Measurements from ENCODE around the gene MED9.

- TF ChIP-seq EZH2 (IDR thresholded peaks at IDR 0.05; ENCODE audit: low read length, missing control alignments) (no peak), CTCF (conservative IDR thresholded peaks at IDR 0.05 in 1 of 2, IDR thresholded peaks at IDR 0.05 in 1 of 2; ENCODE audit: low read depth in 1 of 2, low read length in 2 of 2) (no peak)
Observed at GRCh38 chr17:17503566-17504130, 26.8 kb downstream of the MED9 start.

All from fibroblast of lung (primary cell).